ENCODE measurements around the gene HCK.
"Not testable (repeated sequence)": the region's sequence is repeated elsewhere in the genome, so short reads cannot be mapped to it uniquely, and the experiment has no call there.

HCK gene

DNA sequence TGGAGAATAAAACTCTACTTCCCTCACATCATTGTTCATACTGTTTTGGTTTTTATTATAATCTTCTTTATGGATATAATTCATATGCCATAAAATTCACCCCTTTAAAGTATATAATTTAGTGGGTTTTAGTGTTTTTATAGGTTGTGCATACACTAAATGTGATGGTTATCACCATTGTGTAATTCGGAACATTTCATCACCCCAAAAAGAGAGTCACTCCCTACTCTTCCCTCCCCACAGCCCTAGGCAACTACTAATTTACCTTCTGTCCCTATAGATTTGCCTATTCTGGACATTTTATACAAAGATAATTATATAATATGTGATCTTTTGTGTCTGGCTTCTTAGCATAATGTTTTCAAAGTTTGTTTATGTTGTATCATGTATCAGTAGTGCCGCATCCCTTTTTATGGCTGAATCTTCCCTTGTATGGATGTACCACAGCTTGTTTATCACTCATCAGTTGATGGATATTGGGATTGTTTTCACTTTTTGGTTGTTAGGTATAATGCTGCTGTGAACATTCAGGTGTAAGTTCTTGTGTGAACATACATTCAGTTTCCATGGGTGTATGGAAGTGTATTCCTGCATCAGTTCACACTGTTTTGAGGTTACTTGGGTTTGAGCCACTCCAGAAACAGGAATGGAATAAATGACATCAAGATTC, 61.7 kb downstream of the HCK start:
- TF ChIP-seq, protein P1, sequence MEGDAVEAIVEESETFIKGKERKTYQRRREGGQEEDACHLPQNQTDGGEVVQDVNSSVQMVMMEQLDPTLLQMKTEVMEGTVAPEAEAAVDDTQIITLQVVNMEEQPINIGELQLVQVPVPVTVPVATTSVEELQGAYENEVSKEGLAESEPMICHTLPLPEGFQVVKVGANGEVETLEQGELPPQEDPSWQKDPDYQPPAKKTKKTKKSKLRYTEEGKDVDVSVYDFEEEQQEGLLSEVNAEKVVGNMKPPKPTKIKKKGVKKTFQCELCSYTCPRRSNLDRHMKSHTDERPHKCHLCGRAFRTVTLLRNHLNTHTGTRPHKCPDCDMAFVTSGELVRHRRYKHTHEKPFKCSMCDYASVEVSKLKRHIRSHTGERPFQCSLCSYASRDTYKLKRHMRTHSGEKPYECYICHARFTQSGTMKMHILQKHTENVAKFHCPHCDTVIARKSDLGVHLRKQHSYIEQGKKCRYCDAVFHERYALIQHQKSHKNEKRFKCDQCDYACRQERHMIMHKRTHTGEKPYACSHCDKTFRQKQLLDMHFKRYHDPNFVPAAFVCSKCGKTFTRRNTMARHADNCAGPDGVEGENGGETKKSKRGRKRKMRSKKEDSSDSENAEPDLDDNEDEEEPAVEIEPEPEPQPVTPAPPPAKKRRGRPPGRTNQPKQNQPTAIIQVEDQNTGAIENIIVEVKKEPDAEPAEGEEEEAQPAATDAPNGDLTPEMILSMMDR (conservative IDR thresholded peaks at IDR 0.05; ENCODE audit: control insufficient read depth, insufficient read depth, low read depth, low read length), result no peak
- H3K4me3 ChIP-seq (ENCODE audit: control insufficient read depth, low read depth, low read length), result no peak overlapping the region
- DNase-seq (ENCODE audit: low read depth), result no peak

DNA sequence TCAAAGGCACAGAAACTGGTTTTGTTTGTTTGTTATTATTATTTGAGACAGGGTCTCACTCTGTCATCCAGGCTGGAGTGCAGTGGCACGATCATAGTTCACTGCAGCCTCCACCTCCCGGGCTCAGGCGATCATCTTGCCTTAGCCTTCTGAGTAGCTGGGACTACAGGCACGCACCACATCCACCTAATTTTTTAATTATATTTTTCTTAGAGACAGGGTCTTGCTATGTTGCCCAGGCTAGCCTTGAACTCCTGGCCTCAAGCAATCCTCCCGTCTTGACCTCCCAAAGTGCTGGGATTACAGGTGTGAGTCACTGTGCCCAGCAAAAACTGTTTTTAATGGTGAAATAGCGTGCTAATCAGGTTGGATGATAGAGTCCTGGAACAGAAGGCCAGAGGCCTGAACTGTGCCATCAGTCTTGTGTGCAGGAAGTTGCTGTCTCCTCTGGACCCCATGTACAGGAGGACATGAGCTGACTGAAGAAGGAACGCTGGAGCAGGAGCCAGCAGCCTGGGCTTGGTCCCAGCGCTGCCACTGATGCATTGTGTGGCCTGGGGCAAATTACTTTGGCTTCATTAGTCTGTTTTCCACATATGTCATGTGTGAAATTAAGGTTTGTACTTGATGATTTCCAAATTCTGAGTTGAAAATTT, 62.4 kb downstream of the HCK start:
- no peak for DNase-seq (ENCODE audit: low read depth)
- TF ChIP-seq, protein P1 (conservative IDR thresholded peaks at IDR 0.05; ENCODE audit: control insufficient read depth, insufficient read depth, low read depth, low read length), result no peak
- no peak overlapping the region for H3K4me3 ChIP-seq (ENCODE audit: control insufficient read depth, low read depth, low read length)

DNA sequence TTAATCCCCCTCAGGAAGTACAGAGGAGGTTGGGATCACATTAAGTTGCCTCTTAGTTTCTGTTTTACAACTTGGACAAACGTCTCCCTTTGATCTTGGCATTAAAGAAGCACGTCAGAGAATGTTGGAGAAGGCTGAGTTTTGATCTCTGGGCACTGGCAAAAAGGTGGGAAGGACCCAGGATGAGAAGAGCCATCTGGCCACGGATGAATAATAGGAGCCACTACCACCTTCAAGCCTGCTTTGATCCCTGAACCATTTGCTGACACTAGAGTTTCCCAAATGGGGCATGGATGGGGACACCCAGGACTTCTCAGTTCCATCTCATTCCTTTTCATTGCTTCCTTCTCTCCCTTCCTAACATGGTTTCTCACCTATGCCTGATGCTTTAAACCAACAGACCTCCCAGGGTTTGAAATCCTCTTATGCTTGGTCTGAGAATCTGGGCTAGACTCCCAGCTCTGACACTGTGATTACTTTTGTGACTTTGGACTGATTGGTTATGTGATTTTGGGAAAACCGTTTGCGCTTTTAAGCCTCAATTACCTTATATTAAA, 63.2 kb downstream of the HCK start:
- no peak for DNase-seq (ENCODE audit: low read depth)

DNA sequence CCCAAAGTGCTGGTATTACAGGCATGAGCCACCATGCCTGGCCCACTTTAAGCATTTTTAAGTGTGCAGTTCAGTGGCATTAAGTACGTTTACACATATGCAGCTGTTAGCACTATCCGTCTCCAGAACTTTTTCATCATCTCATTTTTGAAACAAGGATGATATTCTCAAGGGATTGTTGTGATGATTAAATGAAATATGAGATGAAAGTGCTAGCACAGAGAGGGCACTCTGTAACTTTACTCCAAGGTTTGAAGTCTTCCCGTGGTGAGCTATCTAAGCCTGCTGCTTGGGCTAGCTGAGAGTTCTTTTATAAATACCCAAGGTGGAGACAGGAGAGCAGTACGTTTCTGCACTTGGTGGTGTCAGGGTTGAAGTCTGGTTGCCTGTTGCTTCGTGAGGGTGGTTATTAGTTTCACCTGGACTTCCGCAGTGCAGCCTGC, 64.1 kb downstream of the HCK start:
- no peak overlapping the region for H3K4me3 ChIP-seq (ENCODE audit: control insufficient read depth, low read depth, low read length)
- TF ChIP-seq, protein P1 (conservative IDR thresholded peaks at IDR 0.05; ENCODE audit: control insufficient read depth, insufficient read depth, low read depth, low read length), result no peak
- peak; percentile 66 for DNase-seq (ENCODE audit: low read depth)

More for the DNA sequence above, 63.2 kb downstream of the HCK start:
- TF ChIP-seq, protein P1 (conservative IDR thresholded peaks at IDR 0.05; ENCODE audit: control insufficient read depth, insufficient read depth, low read depth, low read length), result no peak
- H3K4me3 ChIP-seq (ENCODE audit: control insufficient read depth, low read depth, low read length), result no peak overlapping the region

DNA sequence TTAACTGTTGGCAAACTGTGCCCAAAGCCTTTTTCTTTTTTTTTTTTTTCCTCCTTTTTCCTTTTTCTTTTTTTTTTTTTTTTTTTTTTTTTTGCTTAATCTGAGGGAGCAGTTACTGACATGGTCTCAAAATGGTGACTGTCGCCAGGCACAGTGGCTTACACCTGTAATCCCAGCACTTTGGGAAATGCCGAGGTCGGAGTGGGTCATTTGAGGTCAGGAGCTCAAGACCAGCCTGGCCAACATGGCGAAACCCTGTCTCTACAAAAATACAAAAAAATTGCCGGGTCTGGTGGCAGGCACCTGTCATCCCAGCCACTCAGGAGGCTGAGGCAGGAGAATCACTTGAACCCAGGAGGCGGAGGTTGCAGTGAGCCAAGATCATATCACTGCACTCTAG, 64.8 kb downstream of the HCK start:
- H3K4me3 ChIP-seq (ENCODE audit: control insufficient read depth, low read depth, low read length); DNase-seq (ENCODE audit: low read depth): not testable (repeated sequence)

DNA sequence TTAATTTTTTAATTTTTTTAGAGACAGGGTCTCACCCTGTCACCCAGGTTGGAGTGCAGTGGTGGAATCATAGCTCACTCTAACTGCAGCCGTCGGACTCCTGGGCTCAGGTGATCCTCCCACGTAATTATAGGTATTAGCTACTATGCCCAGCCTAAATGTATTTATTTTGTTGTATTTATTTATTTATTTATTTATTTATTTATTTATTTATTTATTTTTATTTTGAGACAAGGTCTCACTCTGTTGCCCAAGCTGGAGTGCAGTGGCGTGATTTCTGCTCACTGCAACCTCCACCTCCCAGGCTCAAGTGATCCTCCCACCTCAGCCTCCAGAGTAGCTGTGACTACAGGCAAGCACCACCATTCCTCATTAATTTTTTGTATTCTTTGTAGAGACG, 66.4 kb downstream of the HCK start:
- DNase-seq (ENCODE audit: low read depth); H3K4me3 ChIP-seq (ENCODE audit: control insufficient read depth, low read depth, low read length): not testable (repeated sequence)

DNA sequence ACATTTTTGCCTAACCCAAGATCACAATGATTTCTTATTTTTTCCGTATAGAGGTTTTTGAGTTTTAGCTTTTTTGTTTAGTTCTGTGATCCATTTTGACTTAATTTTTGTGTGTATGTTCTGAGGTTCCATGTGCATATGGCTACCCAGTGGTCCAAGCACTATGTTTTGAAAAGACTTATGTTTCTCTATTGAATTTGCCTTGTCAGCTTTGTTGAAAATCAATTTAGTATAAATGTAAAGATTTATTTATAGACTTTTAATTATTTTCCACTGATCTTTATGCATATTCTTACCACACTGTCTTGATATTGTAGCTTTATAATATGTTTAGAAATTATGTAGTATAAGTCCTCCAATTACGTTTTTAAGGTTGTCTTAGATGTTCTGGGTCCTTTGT, 67.7 kb downstream of the HCK start:
- TF ChIP-seq, protein P1 (conservative IDR thresholded peaks at IDR 0.05; ENCODE audit: control insufficient read depth, insufficient read depth, low read depth, low read length), result no peak
- H3K4me3 ChIP-seq (ENCODE audit: control insufficient read depth, low read depth, low read length), result no peak overlapping the region
- DNase-seq (ENCODE audit: low read depth), result no peak

DNA sequence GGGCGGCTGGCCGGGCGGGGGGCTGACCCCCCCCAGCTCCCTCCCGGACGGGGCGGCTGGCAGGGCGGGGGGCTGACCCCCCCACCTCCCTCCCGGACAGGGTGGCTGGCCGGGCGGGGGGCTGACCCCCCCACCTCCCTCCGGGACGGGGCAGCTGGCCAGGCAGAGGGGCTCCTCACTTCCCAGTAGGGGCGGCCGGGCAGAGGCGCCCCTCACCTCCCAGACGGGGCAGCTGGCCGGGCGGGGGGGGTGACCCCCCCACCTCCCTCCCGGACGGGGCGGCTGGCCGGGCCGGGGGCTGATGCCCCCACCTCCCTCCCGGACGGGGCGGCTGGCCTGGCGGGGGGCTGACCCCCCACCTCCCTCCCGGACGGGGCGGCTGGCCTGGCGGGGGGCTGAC, 69.9 kb downstream of the HCK start:
- not testable (repeated sequence) for DNase-seq (ENCODE audit: low read depth); H3K4me3 ChIP-seq (ENCODE audit: control insufficient read depth, low read depth, low read length)
